Karpas-422 (cell line): ENCODE data around the gene MED19. TPM values are rescaled to one million over a fixed set of nuclear protein-coding genes. Genes with fewer than 3 reads are reported as not detected.

ENCODE experiments used
- DNase-seq: peaks from one replicate; pipeline ENCODE4 v3.0.0-alpha.2; 2015
- H2AFZ ChIP-seq: fragments of 200-600 bp; sonication (generic); 2 replicates; pipeline ENCODE4 v1.6.1; 2014; ENCODE audit warnings: antibody characterized with exemption, low read length, mixed read lengths
- H3K27ac ChIP-seq: fragments of 200-600 bp; sonication (generic); 2 replicates; pipeline ENCODE4 v1.5.1; 2014; ENCODE audit warnings: mild to moderate bottlenecking, low read length, moderate library complexity
- H3K27me3 ChIP-seq: fragments of 200-600 bp; sonication (generic); 2 replicates; pipeline ENCODE4 v1.6.1; 2014; ENCODE audit warnings: low read length, mixed read lengths
- H3K36me3 ChIP-seq: fragments of 200-600 bp; sonication (generic); 2 replicates; pipeline ENCODE4 v1.6.1; 2014; ENCODE audit warnings: low read length, mixed read lengths; ENCODE audit not compliant: insufficient read depth
- H3K4me1 ChIP-seq: fragments of 200-600 bp; sonication (generic); 2 replicates; pipeline ENCODE4 v1.6.1; 2014; ENCODE audit warnings: mild to moderate bottlenecking, low read length, mixed read lengths
- H3K4me2 ChIP-seq: fragments of 200-600 bp; sonication (generic); 2 replicates; pipeline ENCODE4 v1.6.1; 2014; ENCODE audit warnings: low read length, low read depth, mild to moderate bottlenecking; ENCODE audit not compliant: poor library complexity, severe bottlenecking
- H3K4me3 ChIP-seq: fragments of 200-600 bp; sonication (generic); 2 replicates; pipeline ENCODE4 v1.5.1; 2014; ENCODE audit warnings: mild to moderate bottlenecking, antibody characterized with exemption, low read length, mixed read lengths
- H3K79me2 ChIP-seq: fragments of 200-600 bp; sonication (generic); 2 replicates; pipeline ENCODE4 v1.6.1; 2014; ENCODE audit warnings: mild to moderate bottlenecking, low read length, mixed read lengths
- H3K9ac ChIP-seq: fragments of 200-600 bp; sonication (generic); 2 replicates; pipeline ENCODE4 v1.6.0; 2014; ENCODE audit warnings: low read length
- H3K9me2 ChIP-seq: fragments of 200-600 bp; sonication (generic), shearing (Covaris generic); replicated peaks from 2 replicates; pipeline ENCODE4 v1.6.0; 2014; ENCODE audit warnings: mild to moderate bottlenecking, low read length, moderate library complexity; ENCODE audit not compliant: insufficient read depth
- H3K9me3 ChIP-seq: fragments of 300-700, 200-600 bp; sonication (generic); 2 replicates; pipeline ENCODE4 v1.6.1; 2014; ENCODE audit warnings: low read length, mixed read lengths
- H4K20me1 ChIP-seq: fragments of 200-600 bp; sonication (generic); 2 replicates; pipeline ENCODE4 v1.6.1; 2014; ENCODE audit warnings: mild to moderate bottlenecking, antibody characterized with exemption, low read length, low read depth; ENCODE audit not compliant: insufficient read depth
- total RNA-seq: library from RNA; depleted of rRNA; stranded (reverse); fragments of >200 nt; shearing (Covaris generic); gene quantifications from 2 replicates; pipeline ENCODE4 v1.2.3, GENCODE V29; 2014; ENCODE audit warnings: low replicate concordance; rRNA removed

Gene MED19
- 12.5 and 12.8 TPM in 2 replicates for total RNA-seq

GRCh38 chr11:57711414-57712255 is at the start of gene MED19:
TSS of gene MED19 (minus strand) at chr11:57712215. CDS start at chr11:57712179, 36 bp downstream.
- H3K4me3 ChIP-seq, result peak within 1 kb of the TSS; percentile 89
- H3K36me3 ChIP-seq, result peaks cover 15% of the 10 kb centered on the region; the same call in 1 of the 2 replicates
- H3K9ac ChIP-seq, result peak within 1 kb of the TSS; percentile 87
- peak within 1 kb of the TSS; percentile 77 for H3K4me2 ChIP-seq
- H3K27ac ChIP-seq, result peak within 1 kb of the TSS; percentile 63
- peak; percentile 94 for DNase-seq
- H3K79me2 ChIP-seq, result peaks cover 57% of the 10 kb centered on the region
- H3K9me3 ChIP-seq, result no peaks in the 10 kb centered on the region
- peaks cover 34% of the 10 kb centered on the region for H3K4me1 ChIP-seq
- no peaks in the 10 kb centered on the region for H3K27me3 ChIP-seq
- H4K20me1 ChIP-seq, result no peaks in the 10 kb centered on the region
- H3K9me2 ChIP-seq, result no peaks in the 10 kb centered on the region
- no peak within 1 kb of the TSS; the same call in 1 of the 2 replicates for H2AFZ ChIP-seq

GRCh38 chr11:57758174-57758573 is 46.2 kb upstream of the MED19 start:
- H3K9me2 ChIP-seq, result no peaks in the 10 kb centered on the region
- no peaks in the 10 kb centered on the region for H4K20me1 ChIP-seq
- H2AFZ ChIP-seq, result no peak overlapping the region
- no peaks in the 10 kb centered on the region for H3K79me2 ChIP-seq
- no peak overlapping the region for H3K27ac ChIP-seq
- H3K4me3 ChIP-seq, result no peak overlapping the region
- H3K4me1 ChIP-seq, result no peaks in the 10 kb centered on the region
- H3K9ac ChIP-seq, result no peak overlapping the region
- H3K4me2 ChIP-seq, result no peak overlapping the region
- H3K27me3 ChIP-seq, result no peaks in the 10 kb centered on the region
- no peaks in the 10 kb centered on the region for H3K36me3 ChIP-seq
- DNase-seq, result no peak
- no peaks in the 10 kb centered on the region for H3K9me3 ChIP-seq

GRCh38 chr11:57752954-57753353 is 40.9 kb upstream of the MED19 start:
- Histone ChIP-seq H3K27ac (no peak overlapping the region), H3K27me3 (no peaks in the 10 kb centered on the region), H3K9me2 (no peaks in the 10 kb centered on the region)

GRCh38 chr11:57751676-57752253 is 39.8 kb upstream of the MED19 start, which contains the start of gene BTBD18:
TSS of gene BTBD18 (minus strand) at chr11:57751819. CDS start at chr11:57751188, 631 bp downstream.
- Histone ChIP-seq H3K4me3 (no peak within 1 kb of the TSS), H3K27me3 (no peaks in the 10 kb centered on the region), H3K9me3 (no peaks in the 10 kb centered on the region), H2AFZ (no peak within 1 kb of the TSS), H3K79me2 (no peaks in the 10 kb centered on the region), H3K4me1 (no peaks in the 10 kb centered on the region), H4K20me1 (no peaks in the 10 kb centered on the region), H3K4me2 (no peak within 1 kb of the TSS), H3K36me3 (no peaks in the 10 kb centered on the region), H3K9ac (no peak within 1 kb of the TSS), H3K9me2 (no peaks in the 10 kb centered on the region), H3K27ac (no peak within 1 kb of the TSS)
- DNase-seq, result peak; percentile 64

More at GRCh38 chr11:57752954-57753353, 40.9 kb upstream of the MED19 start:
- no peak overlapping the region for H3K4me3 ChIP-seq
- no peak overlapping the region for H3K4me2 ChIP-seq
- no peaks in the 10 kb centered on the region for H3K79me2 ChIP-seq
- H3K9me3 ChIP-seq, result no peaks in the 10 kb centered on the region
- no peak for DNase-seq
- H3K36me3 ChIP-seq, result no peaks in the 10 kb centered on the region
- H4K20me1 ChIP-seq, result no peaks in the 10 kb centered on the region
- no peak overlapping the region for H2AFZ ChIP-seq
- no peak overlapping the region for H3K9ac ChIP-seq
- no peaks in the 10 kb centered on the region for H3K4me1 ChIP-seq

- Histone ChIP-seq H3K4me2 (no peak overlapping the region), H3K4me1 (no peaks in the 10 kb centered on the region), H3K27me3 (no peaks in the 10 kb centered on the region), H3K9ac (no peak overlapping the region), H3K4me3 (no peak overlapping the region), H3K27ac (no peak overlapping the region), H3K79me2 (no peaks in the 10 kb centered on the region), H2AFZ (no peak overlapping the region), H4K20me1 (no peaks in the 10 kb centered on the region), H3K9me2 (no peaks in the 10 kb centered on the region), H3K36me3 (no peaks in the 10 kb centered on the region), H3K9me3 (no peaks in the 10 kb centered on the region)
- no peak for DNase-seq
Measured at GRCh38 chr11:57751176-57751575, 39.2 kb upstream of the MED19 start.

- Histone ChIP-seq H2AFZ (no peak overlapping the region), H3K4me3 (no peak overlapping the region), H3K9me3 (no peaks in the 10 kb centered on the region), H3K36me3 (peaks cover 20% of the 10 kb centered on the region; the same call in 1 of the 2 replicates), H3K4me2 (no peak overlapping the region), H3K27ac (no peak overlapping the region), H3K27me3 (no peaks in the 10 kb centered on the region), H3K4me1 (peaks cover 9% of the 10 kb centered on the region), H4K20me1 (no peaks in the 10 kb centered on the region), H3K9me2 (no peaks in the 10 kb centered on the region), H3K79me2 (peaks cover 11% of the 10 kb centered on the region), H3K9ac (no peak overlapping the region)
- DNase-seq, result peak; percentile 37
Measured at GRCh38 chr11:57746920-57747319, 34.9 kb upstream of the MED19 start.

GRCh38 chr11:57745206-57745605 is 33.2 kb upstream of the MED19 start:
- H3K4me2 ChIP-seq, result no peak overlapping the region
- no peaks in the 10 kb centered on the region for H3K9me3 ChIP-seq
- no peaks in the 10 kb centered on the region for H4K20me1 ChIP-seq
- peaks cover 17% of the 10 kb centered on the region for H3K4me1 ChIP-seq
- H3K9me2 ChIP-seq, result no peaks in the 10 kb centered on the region
- H3K36me3 ChIP-seq, result peaks cover 20% of the 10 kb centered on the region; the same call in 1 of the 2 replicates
- no peak overlapping the region for H2AFZ ChIP-seq
- H3K27ac ChIP-seq, result no peak overlapping the region
- DNase-seq, result peak; percentile 38
- H3K9ac ChIP-seq, result no peak overlapping the region
- H3K4me3 ChIP-seq, result no peak overlapping the region
- no peaks in the 10 kb centered on the region for H3K27me3 ChIP-seq
- H3K79me2 ChIP-seq, result peaks cover 20% of the 10 kb centered on the region

GRCh38 chr11:57744357-57744756 is 32.3 kb upstream of the MED19 start:
- peaks cover 20% of the 10 kb centered on the region for H3K79me2 ChIP-seq
- H2AFZ ChIP-seq, result no peak overlapping the region
- H3K27me3 ChIP-seq, result no peaks in the 10 kb centered on the region
- H3K9ac ChIP-seq, result no peak overlapping the region
- peaks cover 20% of the 10 kb centered on the region; the same call in 1 of the 2 replicates for H3K36me3 ChIP-seq
- H4K20me1 ChIP-seq, result no peaks in the 10 kb centered on the region
- peaks cover 18% of the 10 kb centered on the region for H3K4me1 ChIP-seq
- H3K9me3 ChIP-seq, result no peaks in the 10 kb centered on the region
- no peak overlapping the region for H3K4me2 ChIP-seq
- H3K27ac ChIP-seq, result no peak overlapping the region
- H3K4me3 ChIP-seq, result no peak overlapping the region
- peak; percentile 32 for DNase-seq
- no peaks in the 10 kb centered on the region for H3K9me2 ChIP-seq
